Measurements from ENCODE around the gene LPP. TPM values are rescaled to one million over a fixed set of nuclear protein-coding genes. Genes with fewer than 3 reads are reported as not detected.

LPP gene
- total RNA-seq, 1 experiment from 2014 or later = 12.6 TPM

DNA sequence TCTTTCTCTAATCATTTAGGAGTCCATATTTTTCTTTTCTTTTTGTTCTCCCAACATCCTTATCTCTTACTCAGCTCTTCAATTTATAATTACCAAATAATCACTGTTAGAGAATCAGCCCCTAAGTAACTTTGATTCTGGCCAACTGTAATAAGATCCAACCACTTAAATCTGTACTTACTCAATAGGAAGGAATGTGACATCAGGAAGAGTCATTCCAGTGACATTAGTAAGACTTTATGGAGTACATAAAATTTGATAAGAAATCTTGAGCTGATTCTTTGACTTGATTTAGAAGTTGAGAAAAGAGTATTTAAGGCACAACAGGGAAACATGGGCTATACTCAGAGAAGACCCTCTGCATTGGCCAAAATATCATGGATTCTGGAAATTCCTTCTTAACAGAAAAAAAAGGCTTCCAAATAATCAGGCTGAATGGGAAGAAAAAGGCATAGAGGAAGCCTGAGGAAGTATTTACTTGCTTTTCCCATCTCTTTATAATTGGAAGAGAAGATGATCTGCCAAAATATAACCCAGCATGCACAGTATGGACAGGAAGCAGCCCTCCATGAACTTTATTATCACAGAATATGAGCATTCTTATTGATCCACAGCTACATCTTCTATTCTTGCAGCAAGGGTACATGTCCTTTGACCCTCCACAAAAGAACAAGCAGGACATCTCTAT is 728.1 kb downstream of the LPP start:
- no peak for DNase-seq (ENCODE audit: low spot score)
- in situ Hi-C loops (cut with HindIII; ENCODE audit: low sequenced_read_pairs) = no loop called here

DNA sequence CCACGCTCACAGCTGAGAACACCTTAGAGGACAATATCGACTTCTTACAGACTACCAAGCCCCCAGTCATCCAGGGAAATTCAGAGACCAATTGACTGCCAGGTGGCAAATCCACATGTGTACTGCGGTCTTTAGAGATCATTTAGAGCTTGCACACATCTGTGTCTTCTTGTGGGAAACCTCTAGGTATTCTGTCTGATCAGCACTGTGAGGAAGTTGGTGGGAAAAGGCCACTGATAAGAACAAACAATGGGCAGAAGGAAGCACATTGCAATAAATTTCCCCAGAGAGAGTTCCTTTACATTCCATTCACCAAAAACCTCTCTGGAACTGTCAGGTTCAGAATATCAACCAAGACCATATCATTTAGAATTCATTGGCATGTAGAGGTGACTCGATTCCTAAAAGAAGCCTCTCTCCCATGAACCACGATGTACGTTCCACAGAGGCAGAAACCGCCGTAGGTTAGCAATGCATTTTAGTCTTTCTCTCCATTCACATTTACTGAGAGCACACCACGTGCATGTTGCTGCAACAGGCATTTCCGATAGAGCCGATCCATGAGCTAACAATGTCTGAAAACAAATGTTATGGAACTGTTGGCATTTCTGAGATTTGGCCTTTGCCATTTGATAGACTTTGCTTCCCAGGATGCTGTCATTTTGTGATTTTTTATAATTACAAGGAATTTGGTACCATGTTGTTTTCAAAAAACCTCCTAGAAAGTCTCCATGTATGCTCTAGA is 730.5 kb downstream of the LPP start:
- no peak for DNase-seq (ENCODE audit: low spot score)
- in situ Hi-C loops (cut with HindIII; ENCODE audit: low sequenced_read_pairs) = no loop called here

DNA sequence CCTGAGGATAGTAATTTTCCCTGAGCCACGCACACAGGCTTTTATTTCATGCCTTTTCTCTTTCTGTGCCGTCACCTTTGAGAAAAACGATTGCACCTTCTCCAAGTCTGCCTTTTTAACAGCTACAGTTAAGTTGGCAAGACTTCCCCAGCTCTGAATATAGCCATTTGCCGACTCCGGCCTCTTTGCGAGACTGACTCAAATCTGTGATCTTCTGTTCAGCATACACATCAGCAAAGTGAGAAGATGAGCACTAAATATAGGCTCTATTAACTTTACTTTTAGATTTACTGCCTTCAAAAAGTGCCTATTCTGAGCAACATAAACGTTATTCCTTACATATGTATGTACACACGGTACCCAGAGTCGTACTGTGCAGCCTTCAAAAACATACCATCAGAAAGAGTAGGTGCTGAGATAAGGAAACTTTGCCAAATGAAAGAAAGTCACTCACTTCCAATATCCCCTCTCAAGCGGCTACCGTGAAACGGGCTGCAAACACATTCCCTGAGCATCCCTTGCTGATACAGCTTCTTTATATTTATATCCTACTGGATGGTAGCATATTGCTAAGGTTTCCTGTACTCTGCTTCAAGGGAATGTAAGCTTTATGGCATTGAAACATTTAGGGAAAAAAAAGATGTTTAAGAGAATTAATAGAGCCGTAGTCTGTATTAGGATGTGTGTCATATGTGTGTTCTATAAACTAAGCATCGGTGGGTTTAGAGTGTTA is 734.5 kb downstream of the LPP start:
- in situ Hi-C loops (cut with HindIII; ENCODE audit: low sequenced_read_pairs) = no loop called here
- peak; percentile 74 for DNase-seq (ENCODE audit: low spot score)

DNA sequence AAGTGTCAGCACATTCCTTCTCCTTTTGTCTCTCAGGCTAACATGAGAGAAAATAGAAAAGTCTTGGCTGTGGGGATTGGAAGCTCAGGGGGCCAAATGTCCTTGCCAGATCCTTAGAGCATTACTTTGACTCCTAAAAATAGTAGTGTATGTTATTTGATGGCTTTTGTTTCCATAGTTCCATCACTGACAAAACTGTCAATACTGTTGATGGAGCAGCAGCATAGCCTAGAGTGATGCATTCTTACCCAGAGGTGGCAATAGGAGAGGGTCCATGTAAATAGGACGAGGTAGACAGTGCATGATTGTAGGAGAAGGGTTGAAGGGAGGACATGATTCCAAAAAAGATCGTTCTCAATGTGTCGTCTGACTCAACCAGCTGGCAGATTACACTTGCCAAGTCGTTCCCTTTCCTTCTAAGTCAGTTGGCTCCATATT is 735.1 kb downstream of the LPP start:
- in situ Hi-C loops (cut with HindIII; ENCODE audit: low sequenced_read_pairs) = no loop called here
- DNase-seq (ENCODE audit: low spot score) = peak; percentile 74

DNA sequence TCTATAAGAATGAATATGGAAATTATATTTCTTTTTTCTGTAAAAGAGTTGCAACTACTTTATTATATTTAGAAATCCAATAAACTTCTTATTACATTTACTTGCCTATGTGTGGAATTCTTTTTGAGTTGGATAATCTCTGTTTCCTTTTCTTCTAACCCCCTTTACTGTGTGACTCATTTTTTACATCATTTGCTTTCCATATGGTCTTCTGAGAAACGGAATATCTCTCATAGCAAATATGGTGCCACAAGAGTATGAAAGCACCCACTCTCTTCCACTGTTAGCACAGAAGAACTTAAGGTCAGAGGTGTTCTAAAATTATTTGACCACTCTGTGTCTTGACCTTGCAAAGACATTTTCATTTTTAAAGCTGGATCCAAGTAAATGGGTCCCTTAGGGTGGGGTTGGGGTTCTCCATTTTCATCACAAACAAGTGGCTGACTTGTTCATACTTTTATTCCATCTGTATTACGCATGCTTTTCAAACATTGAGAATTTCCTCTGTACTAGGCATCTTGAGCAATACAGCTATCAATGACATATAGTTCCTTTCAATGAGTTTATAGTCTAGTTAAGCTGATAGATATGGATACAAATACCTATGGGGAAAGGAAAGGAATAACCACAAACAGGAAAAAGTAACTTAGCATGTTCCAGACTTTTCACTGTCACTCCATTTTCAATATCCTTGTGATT is 736.8 kb downstream of the LPP start:
- no peak for DNase-seq (ENCODE audit: low spot score)
- in situ Hi-C loops (cut with HindIII; ENCODE audit: low sequenced_read_pairs) = no loop called here

DNA sequence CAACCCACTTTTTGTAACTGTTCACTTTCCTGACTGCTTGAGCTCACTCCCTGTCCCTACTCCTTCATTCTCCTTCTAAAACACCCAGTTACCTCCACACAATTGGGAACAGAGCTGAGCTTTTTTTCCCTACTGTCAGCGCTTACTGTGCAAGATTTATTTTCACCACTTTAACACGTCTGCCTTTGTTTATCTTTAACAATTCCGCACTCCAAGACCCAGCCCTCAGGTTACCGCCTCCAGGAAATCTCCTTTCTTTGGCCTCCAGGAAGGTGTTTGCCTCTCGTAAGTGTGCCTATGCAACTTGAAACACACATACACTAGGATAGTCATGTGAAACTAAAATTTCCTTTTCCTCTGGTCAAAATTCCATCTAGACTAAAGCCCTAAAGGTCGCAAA is 745.9 kb downstream of the LPP start:
- in situ Hi-C loops (cut with HindIII; ENCODE audit: low sequenced_read_pairs) = no loop called here
- no peak for DNase-seq (ENCODE audit: low spot score)

DNA sequence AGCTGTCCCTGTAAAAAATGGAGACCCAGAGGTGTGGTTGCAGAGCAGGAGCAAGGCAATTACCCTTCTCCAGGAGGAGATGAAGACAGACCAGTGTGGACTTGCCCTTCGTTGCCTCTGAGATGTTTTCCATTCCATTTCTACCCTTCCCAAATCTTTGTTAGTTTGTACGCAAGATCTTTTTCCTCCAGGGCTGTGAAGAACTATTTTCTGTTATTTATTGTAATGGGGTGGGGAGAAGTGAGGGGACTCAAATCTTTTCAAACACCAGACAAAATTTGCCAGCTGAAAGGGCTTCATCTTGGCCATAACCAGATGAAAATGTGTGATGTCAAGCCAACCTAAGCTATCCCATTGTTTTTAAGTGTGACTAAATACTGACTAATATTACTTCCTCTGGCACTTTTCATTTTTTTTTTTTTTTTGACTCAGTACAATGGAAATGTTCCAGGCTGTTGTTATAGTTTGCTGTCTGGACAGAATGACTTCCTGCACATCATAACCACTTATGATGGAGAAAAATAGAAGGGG is 746.5 kb downstream of the LPP start:
- DNase-seq (ENCODE audit: low spot score) = no peak
- in situ Hi-C loops (cut with HindIII; ENCODE audit: low sequenced_read_pairs) = no loop called here

DNA sequence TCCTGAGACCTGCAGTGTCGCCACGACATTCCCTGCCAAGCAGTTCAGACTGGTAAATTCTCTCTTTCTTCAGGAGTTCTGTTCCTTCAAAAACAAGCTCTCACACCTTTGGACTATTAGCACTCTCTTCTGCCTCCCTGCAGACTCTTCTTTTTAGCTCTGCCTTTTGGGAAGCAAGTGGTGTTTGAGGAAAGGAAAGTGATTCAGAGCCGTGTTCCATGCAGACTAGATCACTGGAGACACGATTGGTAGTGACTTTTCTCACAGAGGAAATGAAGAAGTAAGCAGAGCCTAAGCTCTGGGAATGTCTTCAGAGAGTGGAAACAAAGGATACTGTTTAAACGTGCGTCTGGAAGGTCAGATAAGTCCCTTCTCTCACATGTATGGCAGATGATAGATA is 747.2 kb downstream of the LPP start:
- in situ Hi-C loops (cut with HindIII; ENCODE audit: low sequenced_read_pairs) = no loop called here
- no peak for DNase-seq (ENCODE audit: low spot score)

DNA sequence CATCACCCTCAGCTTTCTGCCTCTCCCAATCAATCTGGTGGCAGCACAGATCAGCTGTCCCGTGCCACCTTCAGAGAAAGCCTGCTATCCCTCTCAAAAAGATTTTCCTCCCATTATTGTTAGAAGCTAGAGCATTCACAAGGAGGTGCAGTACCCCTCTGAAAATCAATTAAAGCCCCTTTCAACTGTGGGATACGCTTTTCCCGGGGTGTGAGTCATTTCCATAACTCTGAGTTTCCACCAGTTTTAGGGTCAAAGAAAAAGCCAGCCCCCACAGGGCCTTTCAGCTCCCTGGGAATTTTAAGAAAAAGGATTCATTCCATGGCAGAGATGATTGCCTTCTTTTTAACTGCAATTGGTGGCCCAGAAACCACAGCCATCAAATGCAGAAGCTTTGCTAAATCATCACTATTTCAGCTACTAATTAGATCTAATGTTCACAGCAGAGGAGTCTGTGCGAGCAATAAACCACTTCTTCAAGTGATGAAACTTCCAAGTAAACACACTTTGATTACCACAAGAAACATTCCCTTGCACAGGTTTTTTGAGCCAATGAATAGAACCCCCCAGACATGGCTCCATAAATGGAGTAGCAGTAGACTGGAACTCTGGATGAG is 747.8 kb downstream of the LPP start:
- DNase-seq (ENCODE audit: low spot score) = no peak
- in situ Hi-C loops (cut with HindIII; ENCODE audit: low sequenced_read_pairs) = no loop called here

DNA sequence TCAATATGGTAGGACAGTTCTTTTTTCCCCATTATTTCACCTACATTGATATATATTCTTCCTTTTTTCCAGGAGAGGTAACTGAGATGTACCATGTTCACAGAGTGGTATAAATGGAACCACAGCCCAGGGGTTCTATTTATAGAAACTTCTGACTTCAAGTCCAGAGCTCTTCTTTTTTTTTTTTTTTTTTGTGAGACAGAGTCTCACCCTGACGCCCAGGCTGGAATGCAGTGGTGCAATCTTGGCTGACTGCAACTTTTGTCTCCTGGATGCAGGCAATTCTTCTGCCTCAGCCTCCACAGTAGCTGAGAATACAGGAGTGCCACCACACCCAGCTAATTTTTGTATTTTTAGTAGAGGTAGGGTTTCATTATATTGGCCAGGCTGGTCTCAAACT is 750.7 kb downstream of the LPP start:
- DNase-seq (ENCODE audit: low spot score) = no peak
- in situ Hi-C loops (cut with HindIII; ENCODE audit: low sequenced_read_pairs) = no loop called here

DNA sequence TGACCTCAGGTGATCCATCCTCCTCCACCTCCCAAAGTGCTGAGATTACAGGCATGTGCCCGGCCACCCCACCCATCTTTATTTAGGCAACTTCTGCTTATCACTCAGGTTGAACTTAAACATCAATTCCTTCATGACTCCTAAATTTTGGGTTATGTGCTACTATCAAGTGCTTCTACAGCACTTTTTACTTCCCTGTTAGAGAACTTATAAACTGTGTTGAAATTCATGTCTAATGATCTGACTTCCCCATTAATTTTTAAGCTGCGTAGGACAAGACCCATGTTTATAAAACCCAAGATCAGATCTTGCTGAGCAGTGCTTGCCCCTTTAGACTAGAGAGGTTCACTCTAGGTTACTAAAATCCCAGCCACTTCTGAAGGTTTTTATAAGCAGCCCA is 751.6 kb downstream of the LPP start:
- no peak for DNase-seq (ENCODE audit: low spot score)
- in situ Hi-C loops (cut with HindIII; ENCODE audit: low sequenced_read_pairs) = no loop called here

DNA sequence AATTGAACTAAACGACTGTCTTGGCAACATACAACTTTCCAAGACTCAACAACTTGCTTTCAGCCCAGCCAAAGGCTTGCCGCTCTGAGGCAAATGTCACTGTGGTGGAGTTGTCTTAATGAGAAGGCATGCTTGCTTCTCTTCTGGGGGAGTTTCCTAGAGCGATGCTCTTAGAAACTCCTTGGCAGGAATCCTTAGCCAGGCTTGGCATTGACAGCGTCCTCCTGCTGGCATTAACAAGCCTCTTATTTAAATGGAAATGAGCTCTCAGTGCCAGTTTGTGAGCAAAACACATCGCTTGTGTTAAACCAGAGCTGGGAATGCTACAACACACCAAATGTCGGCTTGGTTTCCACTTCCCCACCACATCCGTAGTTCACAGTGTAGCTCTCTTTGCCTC is 752.3 kb downstream of the LPP start:
- in situ Hi-C loops (cut with HindIII; ENCODE audit: low sequenced_read_pairs) = no loop called here

DNA sequence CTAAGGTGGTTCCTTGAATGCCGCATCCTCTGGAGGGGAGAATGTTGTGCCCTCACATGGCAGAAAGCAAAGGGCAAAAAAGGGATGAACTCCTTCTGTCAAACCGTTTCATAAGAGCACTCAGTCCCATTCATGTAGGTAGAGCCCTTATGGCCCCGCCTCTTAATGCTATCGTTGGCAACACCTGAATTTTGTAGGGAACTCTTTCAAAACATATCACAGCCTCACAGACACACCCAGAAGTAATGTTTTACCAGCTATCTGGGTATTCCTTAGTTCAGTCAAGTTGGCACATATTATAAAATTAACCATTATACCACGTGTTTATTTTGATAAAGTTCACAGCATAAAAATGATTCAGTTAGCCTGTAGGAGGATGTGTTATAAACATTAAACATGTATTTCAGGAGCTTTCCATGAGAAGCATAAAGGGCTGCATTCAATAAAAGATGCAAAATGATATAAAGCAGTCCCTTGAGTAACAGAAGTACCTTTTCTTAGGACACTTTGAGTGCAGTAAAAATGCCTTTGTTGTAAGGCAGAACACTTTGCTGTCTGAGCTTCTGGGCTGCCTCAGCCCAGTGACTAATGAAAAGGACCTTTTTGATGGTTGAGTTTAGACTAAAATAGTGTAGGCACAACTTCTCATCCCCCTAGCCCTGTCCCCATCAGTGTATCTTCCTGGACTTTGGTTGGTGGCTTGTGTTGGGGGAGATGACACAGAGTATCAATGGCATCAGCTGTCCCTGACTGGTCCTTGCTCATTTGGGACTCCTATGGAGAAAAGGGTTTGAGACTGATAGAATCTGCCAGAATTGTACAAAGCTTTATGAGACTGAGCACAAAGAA is 754.3 kb downstream of the LPP start:
- in situ Hi-C loops (cut with HindIII; ENCODE audit: low sequenced_read_pairs) = no loop called here
- no peak for DNase-seq (ENCODE audit: low spot score)

More for the DNA sequence above, 752.3 kb downstream of the LPP start:
- DNase-seq (ENCODE audit: low spot score) = peak; percentile 85

DNA sequence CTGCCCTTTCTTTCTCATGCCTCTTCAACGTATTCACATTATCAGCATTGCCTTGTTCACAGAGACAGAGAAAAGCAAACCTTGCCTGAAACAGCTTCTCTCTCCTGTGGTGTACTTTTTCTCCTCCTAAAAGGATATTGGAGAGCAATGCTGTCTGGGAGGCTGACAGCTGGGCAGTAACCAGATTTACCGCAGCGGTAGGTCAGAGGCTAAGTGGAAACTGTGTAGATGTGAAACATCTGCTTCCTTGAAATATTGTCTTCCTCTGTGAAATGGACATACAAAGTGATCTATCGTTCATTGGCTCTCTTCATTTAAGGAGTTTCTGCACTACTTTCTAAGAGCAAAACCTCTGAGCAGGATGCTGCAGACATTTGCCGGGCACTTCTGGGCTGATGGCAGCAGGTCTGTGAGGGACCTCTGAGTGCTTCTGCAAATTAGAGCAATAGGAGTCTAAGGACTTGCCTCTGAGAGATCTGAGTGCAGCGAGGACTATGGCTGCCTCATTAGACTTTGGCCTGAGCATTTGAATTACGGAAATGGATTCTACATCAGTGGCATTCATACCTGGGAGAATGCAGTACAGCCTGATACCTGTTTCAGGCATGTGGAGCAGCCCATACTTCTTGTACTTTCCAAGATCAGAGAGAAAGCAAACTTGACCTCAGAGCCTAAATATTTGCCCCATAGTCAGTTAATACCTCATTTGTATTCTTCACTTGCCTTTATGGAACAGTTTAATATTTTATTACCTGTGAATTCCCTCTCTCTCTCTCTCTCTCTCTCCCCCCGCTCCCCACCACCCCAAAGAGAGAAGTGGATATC is 757.3 kb downstream of the LPP start:
- in situ Hi-C loops (cut with HindIII; ENCODE audit: low sequenced_read_pairs) = no loop called here
- DNase-seq (ENCODE audit: low spot score) = no peak

DNA sequence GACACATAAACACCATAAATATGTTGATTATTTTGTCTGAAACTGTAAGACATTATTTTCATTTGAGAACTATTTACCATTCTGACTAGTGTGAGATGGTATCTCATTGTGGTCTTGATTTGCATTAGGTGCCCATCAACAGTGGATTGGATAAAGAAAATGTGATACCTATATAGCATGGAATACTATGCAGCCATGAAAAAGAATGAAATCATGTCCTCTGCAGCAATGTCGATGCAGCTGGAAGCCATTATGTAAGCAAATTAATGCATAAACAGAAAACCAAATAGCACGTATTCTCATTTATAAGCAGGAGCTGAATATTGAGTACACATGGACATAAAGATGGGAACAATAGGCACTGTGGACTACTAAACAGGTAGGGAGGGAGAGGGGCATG is 759.1 kb downstream of the LPP start:
- no peak for DNase-seq (ENCODE audit: low spot score)
- in situ Hi-C loops (cut with HindIII; ENCODE audit: low sequenced_read_pairs) = no loop called here

DNA sequence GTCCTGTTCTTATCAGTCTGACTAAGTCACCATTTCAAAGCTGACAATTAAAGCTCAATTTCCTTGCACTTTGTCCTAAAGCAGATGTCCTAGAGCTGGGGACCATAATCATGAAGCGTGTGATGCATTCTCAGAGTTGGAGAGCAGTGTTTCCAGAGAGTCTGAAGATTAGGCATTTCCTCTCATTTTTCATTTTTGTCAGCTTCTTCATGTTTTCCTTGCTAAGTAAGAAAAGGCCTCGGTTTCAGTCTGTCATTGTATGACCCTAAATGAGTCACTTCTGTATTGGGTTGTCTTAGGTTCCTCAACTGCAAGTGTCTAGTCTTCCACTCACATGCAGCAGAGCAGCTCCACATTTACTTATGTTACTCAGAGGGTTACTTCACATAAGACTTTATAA is 760.6 kb downstream of the LPP start:
- in situ Hi-C loops (cut with HindIII; ENCODE audit: low sequenced_read_pairs) = no loop called here
- no peak for DNase-seq (ENCODE audit: low spot score)

DNA sequence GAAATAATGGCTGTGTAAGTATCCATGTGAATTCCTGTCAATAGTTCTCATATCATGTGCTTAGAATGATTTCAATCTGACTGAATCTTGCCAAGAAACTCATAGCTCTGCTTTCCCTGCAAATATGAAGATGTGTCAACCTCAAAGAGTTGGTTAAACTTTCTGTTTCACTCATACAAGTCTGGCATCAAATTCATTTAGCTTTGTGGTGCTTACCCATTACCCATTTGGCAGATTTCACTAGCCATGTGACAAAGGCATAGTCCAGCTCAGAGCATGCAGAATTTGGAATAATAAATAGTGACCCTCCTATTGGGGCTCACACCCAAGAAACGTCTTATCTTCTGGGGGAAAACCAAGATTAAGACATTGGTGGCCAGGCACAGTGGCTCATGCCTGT is 761.2 kb downstream of the LPP start:
- in situ Hi-C loops (cut with HindIII; ENCODE audit: low sequenced_read_pairs) = no loop called here
- no peak for DNase-seq (ENCODE audit: low spot score)

All from G401 (cell line).